ENCODE data around the gene SIK2. TPM values are rescaled to one million over a fixed set of nuclear protein-coding genes. Genes with fewer than 3 reads are reported as not detected.
"Not testable (repeated sequence)": the region's sequence is repeated elsewhere in the genome, so short reads cannot be mapped to it uniquely, and the experiment has no call there.

SIK2 gene
- total RNA-seq, 2 donors from 2014 or later: 16.2 to 21.3 TPM

GRCh38 chr11:111765320-111765983, 163.2 kb downstream of the SIK2 start:
- H3K27me3 ChIP-seq: no peaks in the 10 kb centered on the region
- peak overlapping the region; percentile 78 for H3K27ac ChIP-seq
- DNase-seq: no peak
- H3K9ac ChIP-seq (ENCODE audit: low read depth in 2 of 2, low read length in 2 of 2): peak overlapping the region; percentile 93 to 96
- H3K36me3 ChIP-seq: no peaks in the 10 kb centered on the region
- no peak for TF ChIP-seq CTCF (IDR thresholded peaks at IDR 0.05)
- H3K4me3 ChIP-seq: peak overlapping the region; percentile 96
- intact Hi-C loops (cut with DNase I): no loop called here
- no peaks in the 10 kb centered on the region for H3K9me3 ChIP-seq
- H3K4me1 ChIP-seq: no peaks in the 10 kb centered on the region

GRCh38 chr11:111765984-111766833, 164.0 kb downstream of the SIK2 start, which contains the start of gene PPP2R1B:
Gene PPP2R1B, minus strand, starts transcription at chr11:111766389. Its CDS starts 28 bp downstream, at chr11:111766361.
- Histone ChIP-seq H3K36me3 (no peaks in the 10 kb centered on the region), H3K4me3 (peak within 1 kb of the TSS; percentile 96), H3K27me3 (no peaks in the 10 kb centered on the region), H3K27ac (peak within 1 kb of the TSS; percentile 78), H3K4me1 (no peaks in the 10 kb centered on the region), H3K9me3 (no peaks in the 10 kb centered on the region), H3K9ac (ENCODE audit: low read depth in 2 of 2, low read length in 2 of 2) (peak within 1 kb of the TSS; percentile 93 to 96)
- DNase-seq: peak; percentile 87
- intact Hi-C loops (cut with DNase I): no loop called here
- no peak for TF ChIP-seq CTCF (IDR thresholded peaks at IDR 0.05)

GRCh38 chr11:111766834-111767142, 164.5 kb downstream of the SIK2 start:
- H3K9me3 ChIP-seq: no peaks in the 10 kb centered on the region
- H3K36me3 ChIP-seq: no peaks in the 10 kb centered on the region
- DNase-seq: no peak
- H3K9ac ChIP-seq (ENCODE audit: low read depth in 2 of 2, low read length in 2 of 2): peak overlapping the region; percentile 77 to 93
- no peaks in the 10 kb centered on the region for H3K27me3 ChIP-seq
- intact Hi-C loops (cut with DNase I): no loop called here
- peak overlapping the region; percentile 78 for H3K27ac ChIP-seq
- H3K4me3 ChIP-seq: peak overlapping the region; percentile 96
- H3K4me1 ChIP-seq: no peaks in the 10 kb centered on the region
- no peak for TF ChIP-seq CTCF (IDR thresholded peaks at IDR 0.05)

- no peaks in the 10 kb centered on the region for H3K27me3 ChIP-seq
- intact Hi-C loops (cut with DNase I): no loop called here
- H3K4me3 ChIP-seq: no peak overlapping the region
- H3K27ac ChIP-seq: no peak overlapping the region
- no peaks in the 10 kb centered on the region for H3K36me3 ChIP-seq
- DNase-seq: no peak
- no peak for TF ChIP-seq CTCF (IDR thresholded peaks at IDR 0.05)
- H3K9me3 ChIP-seq: no peaks in the 10 kb centered on the region
- H3K4me1 ChIP-seq: no peaks in the 10 kb centered on the region
- H3K9ac ChIP-seq (ENCODE audit: low read depth in 2 of 2, low read length in 2 of 2): no peak overlapping the region
Observed at GRCh38 chr11:111770581-111771134, 168.4 kb downstream of the SIK2 start.

- intact Hi-C loops (cut with DNase I); H3K27ac ChIP-seq; H3K4me1 ChIP-seq; H3K9ac ChIP-seq (ENCODE audit: low read depth in 2 of 2, low read length in 2 of 2); H3K36me3 ChIP-seq; H3K27me3 ChIP-seq; H3K9me3 ChIP-seq; DNase-seq; H3K4me3 ChIP-seq: not testable (repeated sequence)
Observed at GRCh38 chr11:111771205-111771604, 169.0 kb downstream of the SIK2 start.

Data from colonic mucosa (tissue), 4 donors.